Mucosa of descending colon (tissue), 3 donors: Measurements from ENCODE around the gene CFAP210. TPM values are rescaled to one million over a fixed set of nuclear protein-coding genes. Genes with fewer than 3 reads are reported as not detected.

Source experiments
- ATAC-seq: fragments of 200-7000 bp; cut with Tn5 transposase; one replicate; pipeline ENCODE4 v1.9.1; 2020; ENCODE audit warnings: mild to moderate bottlenecking, moderate library complexity
- DNase-seq, 3 donors: peaks; one replicate each; pipeline ENCODE4 v3.0.0-alpha.2; 2020
- H3K36me3 ChIP-seq: fragments of 200-600 bp; one replicate; pipeline ENCODE4 v1.8.0; 2021; ENCODE audit warnings: low read depth, mild to moderate bottlenecking
- H3K4me1 ChIP-seq: fragments of 200-600 bp; one replicate; pipeline ENCODE4 v1.8.0; 2021; ENCODE audit warnings: low read depth, mild to moderate bottlenecking
- H3K4me3 ChIP-seq: fragments of 200-600 bp; one replicate; pipeline ENCODE4 v1.8.0; 2021; ENCODE audit warnings: mild to moderate bottlenecking
- H3K9me3 ChIP-seq: fragments of 200-600 bp; one replicate; pipeline ENCODE4 v1.8.0; 2021; ENCODE audit warnings: mild to moderate bottlenecking
- CTCF ChIP-seq: fragments of 200-600 bp; IDR thresholded peaks from one replicate; pipeline ENCODE4 v1.8.0; 2022; ENCODE audit warnings: antibody characterized with exemption, mild to moderate bottlenecking
- intact Hi-C, 2 donors: fragments of 100-400 bp; cut with DNase I in 1 of 2; cut with micrococcal nuclease in 1 of 2; formaldehyde crosslinking; loops; one replicate each; pipeline versions ENCODE4 v1.11.0 to v1.11.1; 2022; cut with DNase I, micrococcal nuclease
- total RNA-seq, 3 donors: library from RNA; stranded (reverse); fragmentation: NEBNext Ultra II Directional in 2 of 3; extraction: Animal tissue kit (Norgen Biotek cat#: 25700) in 2 of 3; gene quantifications; one replicate each; pipeline versions ENCODE4 v1.2.1 to v1.2.4, GENCODE V29; 2021 to 2023
- donor health status: DM: no; HTN: no; CAD: no; lungs with moderate emphysema.
- donor health status: DM: no; HTN: no; CAD: no.
- donor health status: DM: no; HTN: yes; CAD: no.

The CFAP210 gene
- total RNA-seq, 3 donors from 2014 or later: not detected

DNA sequence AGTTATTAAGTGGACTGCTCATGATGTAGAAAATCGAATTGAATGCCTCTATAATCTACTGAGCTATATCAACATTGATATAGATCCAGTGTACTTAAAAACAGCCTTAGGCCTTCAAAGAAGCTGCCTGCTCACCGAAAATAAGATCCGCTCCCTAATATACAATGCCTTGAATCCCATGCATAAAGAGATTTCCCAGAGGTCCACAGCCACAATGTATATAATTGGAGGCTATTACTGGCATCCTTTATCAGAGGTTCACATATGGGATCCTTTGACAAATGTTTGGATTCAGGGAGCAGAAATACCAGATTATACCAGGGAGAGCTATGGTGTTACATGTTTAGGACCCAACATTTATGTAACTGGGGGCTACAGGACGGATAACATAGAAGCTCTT, 41.4 kb upstream of the CFAP210 start:
- DNase-seq: no peak
- intact Hi-C loops: no loop called here
- Histone ChIP-seq H3K4me3 (no peak overlapping the region), H3K36me3 (no peaks in the 10 kb centered on the region), H3K9me3 (no peaks in the 10 kb centered on the region), H3K4me1 (peaks cover 8% of the 10 kb centered on the region)
- ATAC-seq: no peak
- TF ChIP-seq CTCF: no peak

DNA sequence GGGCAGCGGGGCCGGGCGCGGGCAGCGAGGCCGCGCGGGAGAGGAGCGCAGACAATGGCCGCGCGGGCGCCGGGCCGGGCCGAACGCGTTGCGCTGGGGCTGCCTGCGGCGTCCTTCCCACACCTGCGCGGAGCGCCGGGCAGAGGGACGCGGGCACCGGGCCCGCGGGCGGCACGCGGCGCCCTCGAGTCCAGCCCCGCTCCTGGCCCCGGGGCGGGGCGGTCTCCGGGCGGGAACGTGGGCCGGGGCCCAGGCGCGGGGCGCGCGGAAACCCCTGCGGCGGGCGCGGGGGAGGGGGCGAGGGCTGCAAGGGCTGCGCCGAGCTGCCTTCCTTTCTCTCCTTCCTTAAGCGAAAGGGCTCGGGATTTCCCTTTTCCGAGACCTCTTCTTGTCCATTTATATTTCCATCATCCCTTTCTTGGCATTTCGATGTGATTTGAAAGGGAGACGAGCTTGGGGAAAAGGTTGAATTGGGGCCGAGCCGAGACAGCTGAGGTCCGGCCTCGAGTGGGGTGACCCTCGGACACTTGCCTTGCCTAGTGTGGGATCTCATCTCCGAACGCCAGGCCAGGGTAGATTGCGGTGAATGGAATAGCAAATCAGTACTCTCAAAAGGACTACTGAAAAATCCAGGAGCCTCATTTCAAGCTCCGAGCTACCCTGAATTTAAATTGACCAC, 40.1 kb upstream of the CFAP210 start:
- Histone ChIP-seq H3K36me3 (no peaks in the 10 kb centered on the region), H3K4me1 (peaks cover 8% of the 10 kb centered on the region), H3K4me3 (peak overlapping the region; percentile 38), H3K9me3 (no peaks in the 10 kb centered on the region)
- ATAC-seq (peak; percentile 64), DNase-seq (peak in 1 of 3 donors; percentile 53)
- intact Hi-C loops: no loop called here
- TF ChIP-seq CTCF: no peak

GRCh38 chr2:169732583-169733358, 38.6 kb upstream of the CFAP210 start:
- Histone ChIP-seq H3K4me1 (peaks cover 8% of the 10 kb centered on the region), H3K4me3 (no peak overlapping the region), H3K36me3 (no peaks in the 10 kb centered on the region), H3K9me3 (no peaks in the 10 kb centered on the region)
- no peak for TF ChIP-seq CTCF
- no peak for DNase-seq
- intact Hi-C loops: no loop called here
- peak; percentile 30 for ATAC-seq

- DNase-seq (no peak), ATAC-seq (no peak)
- Histone ChIP-seq H3K36me3 (no peaks in the 10 kb centered on the region), H3K9me3 (no peaks in the 10 kb centered on the region), H3K4me3 (no peak overlapping the region), H3K4me1 (peaks cover 8% of the 10 kb centered on the region)
- intact Hi-C loops: no loop called here
- TF ChIP-seq CTCF: no peak
Measured at GRCh38 chr2:169732075-169732474, 37.9 kb upstream of the CFAP210 start.

- H3K36me3 ChIP-seq: no peaks in the 10 kb centered on the region
- no peak for ATAC-seq
- no peaks in the 10 kb centered on the region for H3K4me1 ChIP-seq
Measured at GRCh38 chr2:169729274-169729605, 35.0 kb upstream of the CFAP210 start.

More at GRCh38 chr2:169729274-169729605, 35.0 kb upstream of the CFAP210 start:
- Histone ChIP-seq H3K9me3 (no peaks in the 10 kb centered on the region), H3K4me3 (no peak overlapping the region)
- TF ChIP-seq CTCF: no peak
- intact Hi-C loops: no loop called here
- no peak for DNase-seq
